Measurements from ENCODE around the gene CLTB. TPM values are rescaled to one million over a fixed set of nuclear protein-coding genes. Genes with fewer than 3 reads are reported as not detected.

The CLTB gene
- total and polyA plus RNA-seq, 2 of the 13 experiments (the other 11 are each of a cell fraction or from before 2014, with no cell fraction given) = 23.3 to 33.8 TPM

DNA sequence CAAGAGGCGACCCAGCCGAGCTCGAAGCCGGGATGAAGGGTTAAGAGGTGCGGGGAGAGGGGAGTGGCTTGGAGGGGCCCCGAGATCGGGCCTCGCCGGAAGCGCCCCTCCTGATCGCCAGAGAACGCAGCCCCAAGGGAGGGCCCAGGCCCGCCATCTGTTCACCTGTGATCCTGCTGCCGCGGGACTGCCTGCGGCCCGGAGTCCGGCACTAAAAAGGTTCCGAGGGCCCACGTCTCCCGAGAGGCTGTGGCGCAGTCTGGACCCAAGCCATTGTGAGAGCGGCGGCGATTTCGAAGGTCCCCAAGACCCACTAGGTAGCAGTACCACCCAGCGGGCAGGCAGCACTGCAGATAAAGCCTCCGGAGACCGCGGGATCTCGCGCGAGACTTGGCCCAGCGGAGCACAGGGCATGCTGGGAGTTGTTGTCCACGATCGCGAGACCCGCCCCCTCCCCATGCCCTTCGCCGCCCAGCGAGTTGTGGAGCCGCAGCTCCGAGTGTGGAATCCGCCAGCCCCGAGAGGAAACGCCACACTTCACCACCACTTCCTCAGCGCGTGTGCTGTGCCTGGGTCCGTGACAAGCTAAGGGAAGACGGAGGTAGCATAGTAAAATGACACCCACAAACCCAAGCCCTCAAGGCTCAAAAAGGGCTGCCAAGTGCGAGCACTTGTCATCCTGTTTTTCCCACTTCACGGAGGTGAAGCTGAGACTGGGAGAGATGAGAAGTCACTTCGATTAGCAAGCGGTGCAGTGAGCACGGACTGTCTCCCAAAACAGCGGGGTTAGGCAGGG is 54.7 kb downstream of the CLTB start, which contains the start of gene KIAA1191 (continued):
- TF ChIP-seq, protein P1, sequence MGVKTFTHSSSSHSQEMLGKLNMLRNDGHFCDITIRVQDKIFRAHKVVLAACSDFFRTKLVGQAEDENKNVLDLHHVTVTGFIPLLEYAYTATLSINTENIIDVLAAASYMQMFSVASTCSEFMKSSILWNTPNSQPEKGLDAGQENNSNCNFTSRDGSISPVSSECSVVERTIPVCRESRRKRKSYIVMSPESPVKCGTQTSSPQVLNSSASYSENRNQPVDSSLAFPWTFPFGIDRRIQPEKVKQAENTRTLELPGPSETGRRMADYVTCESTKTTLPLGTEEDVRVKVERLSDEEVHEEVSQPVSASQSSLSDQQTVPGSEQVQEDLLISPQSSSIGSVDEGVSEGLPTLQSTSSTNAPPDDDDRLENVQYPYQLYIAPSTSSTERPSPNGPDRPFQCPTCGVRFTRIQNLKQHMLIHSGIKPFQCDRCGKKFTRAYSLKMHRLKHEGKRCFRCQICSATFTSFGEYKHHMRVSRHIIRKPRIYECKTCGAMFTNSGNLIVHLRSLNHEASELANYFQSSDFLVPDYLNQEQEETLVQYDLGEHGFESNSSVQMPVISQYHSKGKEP (CRISPR knock-in tag; IDR thresholded peaks at IDR 0.05) = peak; percentile 60; the same call in 1 of the 2 replicates
- TF ChIP-seq MATR3 (CRISPR knock-in tag; IDR thresholded peaks at IDR 0.05) (no peak), ZNF253 (CRISPR knock-in tag; IDR thresholded peaks at IDR 0.05; ENCODE audit: borderline replicate concordance) (no peak), POGZ (CRISPR knock-in tag; IDR thresholded peaks at IDR 0.05) (peak; percentile 77), MTERF4 (CRISPR knock-in tag; IDR thresholded peaks at IDR 0.05) (peak; percentile 61), CHD4 (IDR thresholded peaks at IDR 0.05; ENCODE audit: borderline replicate concordance, low read length) (no peak), IRF2 (CRISPR knock-in tag; IDR thresholded peaks at IDR 0.05) (peak; percentile 85; the same call in 1 of the 2 replicates), MYPOP (CRISPR knock-in tag; IDR thresholded peaks at IDR 0.05) (peak; percentile 35; the same call in 1 of the 2 replicates), ATF6 (CRISPR knock-in tag; conservative IDR thresholded peaks at IDR 0.05) (no peak), ZNF766 (CRISPR knock-in tag; IDR thresholded peaks at IDR 0.05; ENCODE audit: borderline replicate concordance) (no peak), ZNF563 (CRISPR knock-in tag; IDR thresholded peaks at IDR 0.05) (no peak), CEBPB (IDR thresholded peaks at IDR 0.05; ENCODE audit: borderline replicate concordance, low read depth, low read length) (no peak), ZNF10 (CRISPR knock-in tag; IDR thresholded peaks at IDR 0.05; ENCODE audit: borderline replicate concordance, low read depth) (no peak), GLMP (CRISPR knock-in tag; IDR thresholded peaks at IDR 0.05; ENCODE audit: borderline replicate concordance) (no peak), SALL2 (CRISPR knock-in tag; IDR thresholded peaks at IDR 0.05) (no peak; the same call in 1 of the 2 replicates)
- TF ChIP-seq, protein P2, sequence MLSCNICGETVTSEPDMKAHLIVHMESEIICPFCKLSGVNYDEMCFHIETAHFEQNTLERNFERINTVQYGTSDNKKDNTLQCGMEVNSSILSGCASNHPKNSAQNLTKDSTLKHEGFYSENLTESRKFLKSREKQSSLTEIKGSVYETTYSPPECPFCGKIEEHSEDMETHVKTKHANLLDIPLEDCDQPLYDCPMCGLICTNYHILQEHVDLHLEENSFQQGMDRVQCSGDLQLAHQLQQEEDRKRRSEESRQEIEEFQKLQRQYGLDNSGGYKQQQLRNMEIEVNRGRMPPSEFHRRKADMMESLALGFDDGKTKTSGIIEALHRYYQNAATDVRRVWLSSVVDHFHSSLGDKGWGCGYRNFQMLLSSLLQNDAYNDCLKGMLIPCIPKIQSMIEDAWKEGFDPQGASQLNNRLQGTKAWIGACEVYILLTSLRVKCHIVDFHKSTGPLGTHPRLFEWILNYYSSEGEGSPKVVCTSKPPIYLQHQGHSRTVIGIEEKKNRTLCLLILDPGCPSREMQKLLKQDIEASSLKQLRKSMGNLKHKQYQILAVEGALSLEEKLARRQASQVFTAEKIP (CRISPR knock-in tag; IDR thresholded peaks at IDR 0.05; ENCODE audit: borderline replicate concordance) = no peak
- TF ChIP-seq, protein P3, sequence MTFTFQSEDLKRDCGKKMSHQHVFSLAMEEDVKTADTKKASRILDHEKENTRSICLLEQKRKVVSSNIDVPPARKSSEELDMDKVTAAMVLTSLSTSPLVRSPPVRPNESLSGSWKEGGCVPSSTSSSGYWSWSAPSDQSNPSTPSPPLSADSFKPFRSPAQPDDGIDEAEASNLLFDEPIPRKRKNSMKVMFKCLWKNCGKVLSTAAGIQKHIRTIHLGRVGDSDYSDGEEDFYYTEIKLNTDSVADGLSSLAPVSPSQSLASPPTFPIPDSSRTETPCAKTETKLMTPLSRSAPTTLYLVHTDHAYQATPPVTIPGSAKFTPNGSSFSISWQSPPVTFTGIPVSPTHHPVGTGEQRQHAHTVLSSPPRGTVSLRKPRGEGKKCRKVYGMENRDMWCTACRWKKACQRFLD (CRISPR knock-in tag; IDR thresholded peaks at IDR 0.05; ENCODE audit: borderline replicate concordance) = peak; percentile 62; the same call in 1 of the 2 replicates

Data from HepG2 (cell line).